ENCODE measurements around the gene GABRB1.

- TF ChIP-seq, protein P1, sequence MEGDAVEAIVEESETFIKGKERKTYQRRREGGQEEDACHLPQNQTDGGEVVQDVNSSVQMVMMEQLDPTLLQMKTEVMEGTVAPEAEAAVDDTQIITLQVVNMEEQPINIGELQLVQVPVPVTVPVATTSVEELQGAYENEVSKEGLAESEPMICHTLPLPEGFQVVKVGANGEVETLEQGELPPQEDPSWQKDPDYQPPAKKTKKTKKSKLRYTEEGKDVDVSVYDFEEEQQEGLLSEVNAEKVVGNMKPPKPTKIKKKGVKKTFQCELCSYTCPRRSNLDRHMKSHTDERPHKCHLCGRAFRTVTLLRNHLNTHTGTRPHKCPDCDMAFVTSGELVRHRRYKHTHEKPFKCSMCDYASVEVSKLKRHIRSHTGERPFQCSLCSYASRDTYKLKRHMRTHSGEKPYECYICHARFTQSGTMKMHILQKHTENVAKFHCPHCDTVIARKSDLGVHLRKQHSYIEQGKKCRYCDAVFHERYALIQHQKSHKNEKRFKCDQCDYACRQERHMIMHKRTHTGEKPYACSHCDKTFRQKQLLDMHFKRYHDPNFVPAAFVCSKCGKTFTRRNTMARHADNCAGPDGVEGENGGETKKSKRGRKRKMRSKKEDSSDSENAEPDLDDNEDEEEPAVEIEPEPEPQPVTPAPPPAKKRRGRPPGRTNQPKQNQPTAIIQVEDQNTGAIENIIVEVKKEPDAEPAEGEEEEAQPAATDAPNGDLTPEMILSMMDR (IDR thresholded peaks at IDR 0.05; ENCODE audit: low read depth, low read length): no peak
- TF ChIP-seq EZH2phosphoT487 (IDR thresholded peaks at IDR 0.05; ENCODE audit: low read depth): no peak
These were observed 123.5 kb downstream of the GABRB1 start for GRCh38 chr4:47154816-47155370.
